Tibial nerve (tissue), 4 donors: ENCODE measurements around the gene NSUN4. TPM values are rescaled to one million over a fixed set of nuclear protein-coding genes. Genes with fewer than 3 reads are reported as not detected.
"Not testable (repeated sequence)": the region's sequence is repeated elsewhere in the genome, so short reads cannot be mapped to it uniquely, and the experiment has no call there.

Source experiments
- DNase-seq, 2 donors: peaks; one replicate each; pipeline ENCODE4 v3.0.0-alpha.2; 2019; ENCODE audit warnings: low spot score in 2 of 2
- H3K27ac ChIP-seq, 4 donors: fragments of 200-600 bp; sonication (generic) in 3 of 4; one replicate each; pipeline ENCODE4 v1.5.1; 2017 to 2019; ENCODE audit warnings: mild to moderate bottlenecking in 1 of 4
- H3K27me3 ChIP-seq, 2 donors: fragments of 200-600 bp; sonication (generic) in 1 of 2; one replicate each; pipeline versions ENCODE4 v1.5.1 to v1.6.0; 2017 to 2019
- H3K36me3 ChIP-seq, 3 donors: fragments of 200-600 bp; sonication (generic); one replicate each; pipeline ENCODE4 v1.5.1; 2018 to 2019
- H3K4me1 ChIP-seq, 4 donors: fragments of 200-600 bp; sonication (generic) in 3 of 4; one replicate each; pipeline ENCODE4 v1.5.1; 2017 to 2019
- H3K4me3 ChIP-seq, 4 donors: fragments of 200-600 bp; sonication (generic) in 3 of 4; one replicate each; pipeline ENCODE4 v1.5.1; 2017 to 2019; ENCODE audit warnings: mild to moderate bottlenecking in 1 of 4, moderate library complexity in 1 of 4
- H3K9me3 ChIP-seq, 4 donors: fragments of 200-600 bp; sonication (generic) in 3 of 4; one replicate each; pipeline ENCODE4 v1.5.1; 2017 to 2019
- EP300 ChIP-seq, 2 donors: sonication (generic); formaldehyde crosslinking; IDR thresholded peaks; one replicate each; pipeline ENCODE4 v1.6.1; 2017; ENCODE audit warnings: antibody characterized with exemption in 2 of 2, mild to moderate bottlenecking in 1 of 2
- POLR2A ChIP-seq, 2 donors: fragments of 450-650 bp; IDR thresholded peaks; one replicate each; pipeline ENCODE4 v1.6.1; 2017; ENCODE audit warnings: antibody characterized with exemption in 2 of 2, mild to moderate bottlenecking in 2 of 2, moderate library complexity in 2 of 2
- WGBS, 2 donors: methylation state at CpG; one replicate each; pipeline ENCODE4 v1.1.5; 2018; 5-methylcytosine and 5-hydroxymethylcytosine counted together
- total RNA-seq, 4 donors: library from RNA; depleted of rRNA; stranded (reverse); fragments of >200 nt; gene quantifications; one replicate each; pipeline ENCODE4 v1.1.0, GENCODE V29; 2016
- TF ChIP-seq, protein P1 (sequence below), 5 experiments: fragments of 200-600 bp in 3 of 5; fragments of 450-650 bp in 2 of 5; sonication (generic) in 3 of 5; IDR thresholded peaks; one replicate each; pipeline ENCODE4 v1.5.1; 2016 to 2019; ENCODE audit warnings: antibody characterized with exemption in 5 of 5, mild to moderate bottlenecking in 3 of 5, moderate library complexity in 2 of 5

The NSUN4 gene
- total RNA-seq, 4 donors from 2014 or later: 19.5 to 39.8 (median 31.2) TPM

DNA sequence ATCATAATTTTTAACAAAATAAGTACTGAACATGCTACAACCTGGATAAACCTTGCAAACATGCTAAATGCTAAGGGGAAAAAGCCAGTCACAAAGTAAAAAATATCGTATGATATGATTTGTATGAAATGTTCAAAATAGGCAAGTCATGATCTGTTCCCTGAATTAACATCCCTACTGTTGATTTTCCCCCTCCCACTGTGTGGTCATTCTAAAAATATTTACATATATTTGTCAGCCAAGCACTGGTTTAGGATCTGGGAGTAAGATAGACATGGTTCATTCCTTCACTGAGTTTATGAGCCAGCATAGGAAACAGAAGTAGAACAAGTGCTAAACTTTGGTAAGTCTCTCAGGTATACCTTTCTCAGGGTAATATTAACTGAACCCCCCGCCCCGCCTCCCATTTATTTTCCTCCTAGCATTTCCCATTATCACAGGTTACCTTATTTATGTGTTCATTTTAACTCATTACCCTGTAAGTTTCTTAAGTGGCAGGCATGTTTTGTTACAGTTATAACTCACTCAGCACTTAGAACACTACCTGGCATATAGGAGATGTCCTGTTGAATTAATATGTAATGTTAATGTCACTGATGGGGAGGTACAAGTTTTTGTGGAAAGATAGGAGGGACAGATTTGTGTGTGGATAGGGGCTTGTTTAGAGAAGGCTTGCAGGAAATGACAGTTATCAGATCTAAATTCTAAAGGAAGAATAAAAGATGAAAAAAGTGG, 24.8 kb upstream of the NSUN4 start:
- DNase-seq: no peak
- Histone ChIP-seq H3K4me1 (no peaks in the 10 kb centered on the region), H3K27ac (no peak overlapping the region), H3K36me3 (peaks cover 5 to 72% (median 23%) of the 10 kb centered on the region in 3 donors), H3K27me3 (no peaks in the 10 kb centered on the region), H3K4me3 (no peak overlapping the region), H3K9me3 (no peaks in the 10 kb centered on the region)
- WGBS, 2 donors: 75 to 82% methylated on average over 3 of the region's 3 CpGs
- TF ChIP-seq POLR2A (IDR thresholded peaks at IDR 0.05): no peak
- no peak for TF ChIP-seq EP300 (IDR thresholded peaks at IDR 0.05)
- TF ChIP-seq, protein P1, sequence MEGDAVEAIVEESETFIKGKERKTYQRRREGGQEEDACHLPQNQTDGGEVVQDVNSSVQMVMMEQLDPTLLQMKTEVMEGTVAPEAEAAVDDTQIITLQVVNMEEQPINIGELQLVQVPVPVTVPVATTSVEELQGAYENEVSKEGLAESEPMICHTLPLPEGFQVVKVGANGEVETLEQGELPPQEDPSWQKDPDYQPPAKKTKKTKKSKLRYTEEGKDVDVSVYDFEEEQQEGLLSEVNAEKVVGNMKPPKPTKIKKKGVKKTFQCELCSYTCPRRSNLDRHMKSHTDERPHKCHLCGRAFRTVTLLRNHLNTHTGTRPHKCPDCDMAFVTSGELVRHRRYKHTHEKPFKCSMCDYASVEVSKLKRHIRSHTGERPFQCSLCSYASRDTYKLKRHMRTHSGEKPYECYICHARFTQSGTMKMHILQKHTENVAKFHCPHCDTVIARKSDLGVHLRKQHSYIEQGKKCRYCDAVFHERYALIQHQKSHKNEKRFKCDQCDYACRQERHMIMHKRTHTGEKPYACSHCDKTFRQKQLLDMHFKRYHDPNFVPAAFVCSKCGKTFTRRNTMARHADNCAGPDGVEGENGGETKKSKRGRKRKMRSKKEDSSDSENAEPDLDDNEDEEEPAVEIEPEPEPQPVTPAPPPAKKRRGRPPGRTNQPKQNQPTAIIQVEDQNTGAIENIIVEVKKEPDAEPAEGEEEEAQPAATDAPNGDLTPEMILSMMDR (IDR thresholded peaks at IDR 0.05): no peak

DNA sequence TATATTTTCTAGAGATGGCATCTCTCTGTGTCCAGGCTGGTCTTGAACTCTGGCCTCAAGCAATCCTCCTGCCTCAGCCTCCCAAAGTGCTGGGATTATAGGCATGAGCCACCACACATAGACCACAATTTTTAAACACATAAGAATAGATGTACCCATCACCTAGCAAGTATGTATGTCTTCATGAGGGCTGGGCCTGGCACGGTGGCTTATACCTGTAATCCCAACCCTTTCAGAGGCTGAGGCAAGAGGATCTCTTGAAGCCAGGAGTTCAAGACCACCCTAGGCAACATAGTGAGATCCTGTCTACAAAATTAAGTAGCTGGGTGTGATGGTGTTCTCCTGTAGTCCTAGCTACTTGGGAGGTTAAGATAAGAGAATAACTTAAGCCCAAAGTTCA, 23.3 kb upstream of the NSUN4 start:
- no peak for DNase-seq
- no peaks in the 10 kb centered on the region for H3K9me3 ChIP-seq
- no peaks in the 10 kb centered on the region for H3K27me3 ChIP-seq
- WGBS, 2 donors: 93 to 95% methylated on average over 1 of the region's 1 CpG
- H3K4me3 ChIP-seq: no peak overlapping the region
- TF ChIP-seq POLR2A (IDR thresholded peaks at IDR 0.05): no peak
- no peak for TF ChIP-seq EP300 (IDR thresholded peaks at IDR 0.05)
- TF ChIP-seq, protein P1 (IDR thresholded peaks at IDR 0.05): no peak
- peaks cover 2 to 57% (median 12%) of the 10 kb centered on the region in 3 donors for H3K36me3 ChIP-seq
- H3K27ac ChIP-seq: no peak overlapping the region
- H3K4me1 ChIP-seq: no peaks in the 10 kb centered on the region

DNA sequence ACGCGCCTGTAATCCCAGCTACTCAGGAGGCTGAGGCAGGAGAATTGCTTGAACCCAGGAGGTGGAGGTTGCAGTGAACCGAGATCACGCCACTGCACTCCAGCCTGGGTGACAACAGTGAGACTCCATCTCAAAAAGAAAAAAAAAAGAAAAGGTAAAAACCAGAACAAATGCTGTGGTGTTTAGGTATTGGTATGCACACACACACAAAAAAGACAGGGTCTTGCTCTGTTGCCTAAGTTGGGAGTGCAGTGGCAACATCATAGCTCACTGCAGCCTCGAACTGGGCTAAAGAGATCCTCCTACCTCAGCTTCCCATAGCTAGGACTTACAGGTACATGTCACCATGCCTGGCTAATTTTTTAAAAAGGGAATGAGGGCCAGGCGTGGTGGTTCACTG, 21.3 kb upstream of the NSUN4 start:
- not testable (repeated sequence) for H3K27ac ChIP-seq, H3K4me1 ChIP-seq, DNase-seq, H3K4me3 ChIP-seq, H3K27me3 ChIP-seq, H3K9me3 ChIP-seq
- H3K36me3 ChIP-seq: peaks cover 0 to 37% (median 2%) of the 10 kb centered on the region in 3 donors
- WGBS, 2 donors: 91 to 96% methylated on average over 6 of the region's 6 CpGs

DNA sequence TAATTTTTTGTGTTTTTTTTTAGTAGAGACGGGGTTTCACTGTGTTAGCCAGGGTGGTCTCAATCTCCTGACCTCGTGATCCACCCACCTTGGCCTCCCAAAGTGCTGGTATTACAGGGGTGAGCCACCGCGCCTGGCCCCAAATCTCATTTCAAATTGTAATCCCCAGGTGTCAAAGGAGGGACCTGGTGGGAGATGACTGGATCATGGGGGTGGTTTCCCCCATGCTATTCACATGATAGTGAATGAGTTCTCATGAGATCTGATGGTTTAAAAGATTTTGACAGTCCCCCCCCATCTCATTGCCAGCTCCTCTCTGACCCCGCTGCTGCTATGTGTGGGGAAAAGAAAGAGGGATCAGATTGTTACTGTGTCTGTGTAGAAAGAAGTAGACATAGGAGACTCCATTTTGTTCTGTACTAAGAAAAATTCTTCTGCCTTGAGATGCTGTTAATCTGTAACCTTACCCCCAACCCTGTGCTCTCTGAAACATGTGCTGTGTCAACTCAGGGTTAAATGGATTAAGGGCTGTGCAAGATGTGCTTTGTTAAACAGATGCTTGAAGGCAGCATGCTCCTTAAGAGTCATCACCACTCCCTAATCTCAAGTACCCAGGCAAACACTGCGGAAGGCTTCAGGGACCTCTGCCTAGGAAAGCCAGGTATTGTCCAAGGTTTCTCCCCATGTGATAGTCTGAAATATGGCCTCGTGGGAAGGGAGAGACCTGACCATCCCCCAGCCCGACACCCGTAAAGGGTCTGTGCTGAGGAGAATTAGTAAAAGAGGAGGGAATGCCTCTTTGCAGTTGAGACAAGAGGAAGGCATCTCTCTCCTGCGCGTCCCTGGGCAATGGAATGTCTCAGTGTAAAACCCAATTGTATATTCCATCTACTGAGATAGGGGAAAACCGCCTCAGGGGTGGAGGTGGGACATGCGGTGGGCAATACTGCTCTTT, 20.4 kb upstream of the NSUN4 start:
- not testable (repeated sequence) for H3K9me3 ChIP-seq, DNase-seq

DNA sequence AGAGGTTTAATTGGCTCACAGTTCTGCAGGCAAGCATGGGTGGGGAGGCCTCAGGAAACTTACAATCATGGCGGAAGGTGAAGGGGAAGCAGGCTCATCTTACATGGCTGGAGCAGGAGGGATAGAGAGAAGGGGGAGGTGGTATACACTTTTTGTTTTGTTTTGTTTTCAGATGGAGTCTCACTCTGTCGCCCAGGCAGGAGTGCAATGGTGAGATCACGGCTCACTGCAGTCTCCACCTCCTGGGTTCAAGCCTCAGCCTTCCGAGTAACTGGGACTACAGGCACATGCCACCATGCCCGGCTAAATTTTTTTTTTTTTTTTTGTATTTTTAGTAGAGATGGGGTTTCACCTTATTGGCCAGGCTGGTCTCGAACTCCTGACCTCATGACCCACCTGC, 18.4 kb upstream of the NSUN4 start:
- not testable (repeated sequence) for H3K27me3 ChIP-seq, H3K4me3 ChIP-seq, H3K36me3 ChIP-seq, H3K4me1 ChIP-seq, H3K27ac ChIP-seq, DNase-seq, H3K9me3 ChIP-seq
- 86 to 92% methylated on average over 6 of the region's 6 CpGs for WGBS, 2 donors

More for the DNA sequence above, 20.4 kb upstream of the NSUN4 start:
- H3K27ac ChIP-seq, H3K4me1 ChIP-seq, H3K27me3 ChIP-seq, H3K4me3 ChIP-seq: not testable (repeated sequence)
- 72 to 73% methylated on average over 13 of the region's 13 CpGs for WGBS, 2 donors
- H3K36me3 ChIP-seq: peaks cover 0 to 28% (median 0%) of the 10 kb centered on the region in 3 donors

DNA sequence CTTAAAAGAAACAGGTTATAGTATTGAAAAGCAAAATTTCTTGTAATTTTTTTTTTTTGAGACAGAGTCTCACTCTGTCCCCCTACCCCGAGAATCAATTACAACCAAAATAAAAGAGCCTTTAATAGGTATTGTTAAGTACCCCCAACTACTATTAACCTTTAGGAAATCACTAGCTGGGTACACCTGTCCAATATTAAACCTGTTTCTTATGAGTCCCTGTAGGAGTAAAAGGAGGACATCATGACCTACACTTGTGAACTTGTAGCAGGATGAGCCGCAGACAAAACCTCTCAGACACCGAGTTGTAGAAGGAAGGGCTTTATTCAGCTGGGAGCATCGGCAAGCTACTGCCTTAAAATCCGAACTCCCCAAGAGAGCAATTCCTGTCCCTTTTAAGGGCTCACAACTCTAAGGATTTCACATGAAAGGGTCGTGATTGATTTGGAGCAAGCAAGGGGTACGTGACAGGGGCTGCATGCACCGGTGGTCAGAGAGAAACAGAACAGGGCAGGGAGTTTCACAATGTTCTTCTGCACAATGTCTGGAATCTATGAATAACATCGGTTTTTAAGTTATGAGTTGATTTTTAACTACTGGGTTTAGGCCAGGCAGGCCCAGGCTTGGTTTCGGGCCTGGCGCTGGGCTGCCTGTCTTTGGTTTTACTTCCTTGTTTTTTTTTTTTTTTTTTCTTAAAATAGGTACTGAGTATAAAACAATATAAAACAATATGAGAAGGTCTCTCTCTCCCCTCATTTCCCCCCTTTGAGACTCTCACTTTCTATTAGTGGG, 15.1 kb upstream of the NSUN4 start:
- not testable (repeated sequence) for H3K36me3 ChIP-seq, H3K27me3 ChIP-seq, H3K27ac ChIP-seq, H3K4me3 ChIP-seq, H3K4me1 ChIP-seq, DNase-seq, H3K9me3 ChIP-seq
- WGBS, 2 donors: 88 to 91% methylated on average over 11 of the region's 11 CpGs

DNA sequence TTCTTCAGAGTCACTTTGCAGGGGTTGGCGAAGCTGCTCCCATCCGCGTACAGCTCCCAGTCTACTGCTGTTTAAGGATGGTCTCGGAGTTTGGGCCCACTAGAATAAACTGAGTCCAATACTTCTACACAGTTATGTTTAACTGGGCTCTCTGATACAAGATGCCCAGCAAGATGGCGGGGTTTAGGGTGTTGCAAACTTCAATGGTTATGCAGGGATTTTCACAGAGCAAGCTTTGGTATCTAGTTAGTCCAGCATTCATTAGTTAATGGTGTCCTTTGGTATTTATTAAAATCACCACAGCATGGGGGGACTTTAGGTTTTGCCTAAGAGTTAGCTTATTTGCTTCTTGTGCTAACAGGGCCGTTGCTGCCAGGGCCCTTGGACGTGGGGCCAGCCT, 12.4 kb upstream of the NSUN4 start:
- 90 to 93% methylated on average over 7 of the region's 7 CpGs for WGBS, 2 donors

DNA sequence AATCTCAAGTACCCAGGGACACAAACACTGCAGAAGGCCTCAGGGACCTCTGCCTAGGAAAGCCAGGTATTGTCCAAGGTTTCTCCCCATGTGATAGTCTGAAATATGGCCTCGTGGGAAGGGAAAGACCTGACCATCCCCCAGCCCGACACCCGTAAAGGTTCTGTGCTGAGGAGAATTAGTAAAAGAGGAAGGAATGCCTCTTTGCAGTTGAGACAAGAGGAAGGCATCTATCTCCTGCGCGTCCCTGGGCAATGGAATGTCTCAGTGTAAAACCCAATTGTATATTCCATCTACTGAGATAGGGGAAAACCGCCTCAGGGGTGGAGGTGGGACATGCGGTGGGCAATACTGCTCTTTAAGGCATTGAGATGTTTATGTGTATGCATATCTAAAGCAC, 10.8 kb upstream of the NSUN4 start:
- not testable (repeated sequence) for H3K27me3 ChIP-seq, H3K9me3 ChIP-seq, H3K36me3 ChIP-seq, H3K27ac ChIP-seq, DNase-seq, H3K4me3 ChIP-seq, H3K4me1 ChIP-seq
- WGBS, 2 donors: 59 to 65% methylated on average over 7 of the region's 7 CpGs

More for the DNA sequence above, 12.4 kb upstream of the NSUN4 start:
- H3K4me3 ChIP-seq, DNase-seq, H3K27ac ChIP-seq, H3K27me3 ChIP-seq, H3K9me3 ChIP-seq, H3K4me1 ChIP-seq, H3K36me3 ChIP-seq: not testable (repeated sequence)

DNA sequence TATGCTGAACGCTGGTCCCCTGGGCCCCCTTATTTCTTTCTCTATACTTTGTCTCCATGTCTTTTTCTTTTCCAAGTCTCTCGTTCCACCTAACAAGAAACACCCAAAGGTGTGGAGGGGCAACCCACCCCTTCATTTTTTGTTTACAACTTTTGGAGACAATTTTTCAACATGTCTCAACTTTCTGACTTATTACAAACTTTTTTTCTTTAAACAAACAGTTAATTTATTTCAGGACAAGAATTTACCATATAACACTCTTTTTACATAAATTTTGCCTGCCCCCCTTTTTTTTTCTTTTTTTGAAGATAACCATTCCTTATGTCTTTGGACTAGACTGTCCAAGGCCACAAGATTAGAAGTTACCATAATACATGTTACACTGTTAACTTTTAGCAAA, 10.2 kb upstream of the NSUN4 start:
- not testable (repeated sequence) for DNase-seq, H3K27me3 ChIP-seq, H3K4me1 ChIP-seq, H3K27ac ChIP-seq, H3K36me3 ChIP-seq, H3K4me3 ChIP-seq, H3K9me3 ChIP-seq
- WGBS, 2 donors: 80 to 89% methylated on average over 2 of the region's 2 CpGs

DNA sequence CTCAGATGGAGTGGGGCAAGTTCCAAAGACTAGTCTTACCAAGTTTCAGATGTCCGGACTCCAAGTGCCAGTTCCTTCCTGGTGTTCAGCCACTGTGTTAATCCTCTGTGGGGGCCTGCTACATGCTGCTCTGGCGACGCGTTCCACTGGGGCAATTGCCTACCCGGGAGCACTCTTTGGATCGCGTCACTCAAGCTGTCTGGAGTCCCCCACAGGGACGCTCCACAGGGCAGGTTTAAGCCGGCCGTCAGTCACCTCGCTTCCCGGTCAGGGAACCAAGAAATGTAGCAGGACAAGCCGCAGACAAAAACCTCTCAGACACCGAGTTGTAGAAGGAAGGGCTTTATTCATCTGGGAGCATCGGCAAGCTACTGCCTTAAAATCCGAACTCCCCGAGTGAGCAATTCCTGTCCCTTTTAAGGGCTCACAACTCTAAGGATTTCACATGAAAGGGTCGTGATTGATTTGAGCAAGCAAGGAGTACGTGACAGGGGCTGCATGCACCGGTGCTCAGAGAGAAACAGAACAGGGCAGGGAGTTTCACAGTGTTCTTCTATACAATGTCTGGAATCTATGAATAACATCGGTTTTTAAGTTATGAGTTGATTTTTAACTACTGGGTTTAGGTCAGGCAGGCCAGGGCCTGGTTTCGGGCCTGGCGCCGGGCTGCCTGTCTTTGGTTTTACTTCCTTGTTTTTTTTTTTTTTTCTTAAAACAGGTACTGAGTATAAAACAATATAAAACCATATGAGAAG, 8.6 kb upstream of the NSUN4 start:
- H3K36me3 ChIP-seq, H3K27me3 ChIP-seq, H3K4me3 ChIP-seq, DNase-seq, H3K27ac ChIP-seq, H3K4me1 ChIP-seq, H3K9me3 ChIP-seq: not testable (repeated sequence)
- 73 to 78% methylated on average over 24 of the region's 24 CpGs for WGBS, 2 donors
